ENCODE measurements around the gene LPO. TPM values are rescaled to one million over a fixed set of nuclear protein-coding genes. Genes with fewer than 3 reads are reported as not detected.

LPO gene
- total RNA-seq, 2 donors from 2014 or later, result not detected

- no peaks in the 10 kb centered on the region for H3K36me3 ChIP-seq (replicated peaks in 1 of 2; ENCODE audit: insufficient read depth in 1 of 2, low read depth in 2 of 2)
- DNase-seq (peak in 1 of 4 donors; percentile 20), ATAC-seq (no peak)
- no peaks in the 10 kb centered on the region for H3K9me3 ChIP-seq
- TF ChIP-seq POLR2A (IDR thresholded peaks at IDR 0.05) (no peak), CTCF (IDR thresholded peaks at IDR 0.05) (peak in 2 of 7 experiments; percentile 12 to 13)
- H3K4me3 ChIP-seq, result no peak overlapping the region
- H3K4me1 ChIP-seq, result peaks cover 2% of the 10 kb centered on the region
- intact Hi-C loops (cut with DNase I), result no loop called here
- no peak overlapping the region for H3K27ac ChIP-seq
- 13 to 26% methylated on average over 2 to 8 of the region's 8 CpGs for WGBS, 2 donors
- no peaks in the 10 kb centered on the region for H3K27me3 ChIP-seq
These were observed 16.4 kb downstream of the LPO start for GRCh38 chr17:58254803-58255202.

GRCh38 chr17:58262149-58262548 is 23.8 kb downstream of the LPO start:
- no peaks in the 10 kb centered on the region for H3K9me3 ChIP-seq
- no peak for DNase-seq
- H3K36me3 ChIP-seq (replicated peaks in 1 of 2; ENCODE audit: insufficient read depth in 1 of 2, low read depth in 2 of 2), result no peaks in the 10 kb centered on the region
- no peaks in the 10 kb centered on the region for H3K4me1 ChIP-seq
- H3K27me3 ChIP-seq, result no peaks in the 10 kb centered on the region
- no peak overlapping the region for H3K4me3 ChIP-seq
- intact Hi-C loops (cut with DNase I), result no loop called here
- no peak for ATAC-seq
- 80 to 82% methylated on average over 11 of the region's 11 CpGs for WGBS, 2 donors
- TF ChIP-seq POLR2A (IDR thresholded peaks at IDR 0.05), result no peak
- TF ChIP-seq CTCF (IDR thresholded peaks at IDR 0.05), result no peak
- no peak overlapping the region for H3K27ac ChIP-seq

GRCh38 chr17:58263773-58264172 is 25.4 kb downstream of the LPO start:
- DNase-seq (peak in 1 of 4 donors; percentile 28), ATAC-seq (no peak)
- Histone ChIP-seq H3K4me3 (no peak overlapping the region), H3K9me3 (no peaks in the 10 kb centered on the region), H3K36me3 (replicated peaks in 1 of 2; ENCODE audit: insufficient read depth in 1 of 2, low read depth in 2 of 2) (no peaks in the 10 kb centered on the region), H3K27ac (no peak overlapping the region), H3K4me1 (no peaks in the 10 kb centered on the region), H3K27me3 (no peaks in the 10 kb centered on the region)
- intact Hi-C loops (cut with DNase I), result no loop called here
- TF ChIP-seq POLR2A (IDR thresholded peaks at IDR 0.05) (no peak), CTCF (IDR thresholded peaks at IDR 0.05) (no peak)
- 25 to 64% methylated on average over 1 of the region's 1 CpG for WGBS, 2 donors

- Histone ChIP-seq H3K9me3 (no peaks in the 10 kb centered on the region), H3K27me3 (no peaks in the 10 kb centered on the region), H3K4me1 (no peaks in the 10 kb centered on the region), H3K4me3 (no peak overlapping the region), H3K36me3 (replicated peaks in 1 of 2; ENCODE audit: insufficient read depth in 1 of 2, low read depth in 2 of 2) (no peaks in the 10 kb centered on the region), H3K27ac (no peak overlapping the region)
- WGBS, 2 donors, result 60 to 64% methylated on average over 6 of the region's 6 CpGs
- DNase-seq (no peak), ATAC-seq (no peak)
- TF ChIP-seq CTCF (IDR thresholded peaks at IDR 0.05) (no peak), POLR2A (IDR thresholded peaks at IDR 0.05) (no peak)
- intact Hi-C loops (cut with DNase I), result no loop called here
These were observed 26.2 kb downstream of the LPO start for GRCh38 chr17:58264407-58265103.

- no peaks in the 10 kb centered on the region for H3K27me3 ChIP-seq
- no peaks in the 10 kb centered on the region for H3K36me3 ChIP-seq (replicated peaks in 1 of 2; ENCODE audit: insufficient read depth in 1 of 2, low read depth in 2 of 2)
- H3K9me3 ChIP-seq, result no peaks in the 10 kb centered on the region
- DNase-seq (no peak), ATAC-seq (no peak)
- intact Hi-C loops (cut with DNase I), result no loop called here
- H3K4me1 ChIP-seq, result no peaks in the 10 kb centered on the region
- TF ChIP-seq POLR2A (IDR thresholded peaks at IDR 0.05) (no peak), CTCF (IDR thresholded peaks at IDR 0.05) (no peak)
- no peak overlapping the region for H3K27ac ChIP-seq
- WGBS, 2 donors, result 76 to 86% methylated on average over 4 of the region's 4 CpGs
- H3K4me3 ChIP-seq, result no peak overlapping the region
These were observed 26.9 kb downstream of the LPO start for GRCh38 chr17:58265271-58265670.

Data from body of pancreas (tissue), 4 donors.